MM.1S (cell line): ENCODE results near the gene MEGF6.

Experiments used
- DNase-seq: peaks from one replicate; pipeline ENCODE4 v3.0.0-alpha.2; 2015
- H2AFZ ChIP-seq: fragments of 300-600 bp; sonication (generic); 2 replicates; pipeline ENCODE4 v1.6.0; 2016; ENCODE audit warnings: antibody characterized with exemption, low read length
- H3F3A ChIP-seq: fragments of 300-600 bp; sonication (generic); 2 replicates; pipeline ENCODE4 v1.6.1; 2016; ENCODE audit warnings: mild to moderate bottlenecking, antibody characterized with exemption, low read length, moderate library complexity, mixed read lengths; ENCODE audit not compliant: insufficient read depth
- H3K27ac ChIP-seq: fragments of 300-600 bp; sonication (generic); 2 replicates; pipeline ENCODE4 v1.5.1; 2016; ENCODE audit warnings: mild to moderate bottlenecking, low read length
- H3K27me3 ChIP-seq: fragments of 300-600 bp; sonication (generic); replicated peaks from 2 replicates; pipeline ENCODE4 v1.6.0; 2016; ENCODE audit warnings: low read length; ENCODE audit not compliant: insufficient read depth
- H3K36me3 ChIP-seq: fragments of 300-600 bp; sonication (generic); replicated peaks from 2 replicates; pipeline ENCODE4 v1.6.1; 2016; ENCODE audit warnings: mild to moderate bottlenecking, low read length, mixed read lengths; ENCODE audit not compliant: insufficient read depth
- H3K4me1 ChIP-seq: fragments of 300-600 bp; sonication (generic); 2 replicates; pipeline ENCODE4 v1.6.1; 2016; ENCODE audit warnings: low read length, mixed read lengths
- H3K4me2 ChIP-seq: fragments of 300-600 bp; sonication (generic); 2 replicates; pipeline ENCODE4 v1.6.0; 2016; ENCODE audit warnings: low read depth, low read length
- H3K4me3 ChIP-seq: fragments of 300-600 bp; sonication (generic); 2 replicates; pipeline ENCODE4 v1.5.1; 2016; ENCODE audit warnings: low read length, mixed read lengths
- H3K79me2 ChIP-seq: fragments of 300-600 bp; sonication (generic); 2 replicates; pipeline ENCODE4 v1.6.1; 2016; ENCODE audit warnings: mixed run types, low read length, mixed read lengths
- H3K9ac ChIP-seq: fragments of 300-600 bp; sonication (generic); 2 replicates; pipeline ENCODE4 v1.6.1; 2016; ENCODE audit warnings: low read length, mixed read lengths
- H3K9me2 ChIP-seq: fragments of 300-600 bp; sonication (generic); replicated peaks from 2 replicates; pipeline ENCODE4 v1.6.1; 2016; ENCODE audit warnings: mild to moderate bottlenecking, low read length, mixed read lengths; ENCODE audit not compliant: insufficient read depth
- H3K9me3 ChIP-seq: fragments of 300-600 bp; sonication (generic); replicated peaks from 2 replicates; pipeline ENCODE4 v1.6.1; 2016; ENCODE audit warnings: mild to moderate bottlenecking, low read length, mixed read lengths; ENCODE audit not compliant: insufficient read depth
- H4K20me1 ChIP-seq: fragments of 300-600 bp; sonication (generic); 2 replicates; pipeline ENCODE4 v1.6.1; 2016; ENCODE audit warnings: mild to moderate bottlenecking, low read length, moderate library complexity, mixed read lengths; ENCODE audit not compliant: insufficient read depth
- EZH2 ChIP-seq: fragments of 300-600 bp; sonication (generic); optimal IDR thresholded peaks from 2 replicates; pipeline ENCODE3; 2017; ENCODE audit warnings: low read depth, mild to moderate bottlenecking, antibody characterized with exemption, low read length, mixed read lengths
- EZH2phosphoT487 ChIP-seq: fragments of 300-600 bp; sonication (generic); IDR thresholded peaks from 2 replicates; pipeline ENCODE4 v1.6.1; 2018; ENCODE audit warnings: antibody characterized with exemption, low read length
- TF ChIP-seq, protein P1 (sequence below): fragments of 300-600 bp; sonication (generic); IDR thresholded peaks from 2 replicates; pipeline ENCODE4 v1.5.1; 2016; ENCODE audit warnings: antibody characterized with exemption, low read length, mixed read lengths

MEGF6 gene

DNA sequence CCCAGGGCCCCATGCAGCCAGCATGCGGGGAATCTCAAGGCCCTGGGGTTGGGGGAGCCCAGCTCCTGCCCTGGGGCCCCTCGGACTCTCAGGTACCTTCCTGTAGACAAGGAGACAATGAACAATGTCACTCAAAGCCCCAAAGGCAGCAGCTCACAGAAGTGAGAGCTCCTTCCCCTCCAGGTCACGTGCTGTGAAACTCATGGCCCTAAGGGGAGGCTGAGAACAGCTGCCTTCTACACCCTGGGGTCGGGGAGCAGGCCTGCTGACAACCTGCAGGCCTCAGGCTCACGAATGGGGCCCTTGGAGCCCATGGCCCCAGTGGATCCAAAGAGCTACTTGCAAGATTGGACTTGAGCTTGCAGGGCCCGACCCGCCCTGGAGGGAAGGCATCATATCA, 3.2 kb downstream of the MEGF6 start:
- DNase-seq = no peak
- no peak overlapping the region for H3K4me3 ChIP-seq
- H3K27me3 ChIP-seq = peaks cover 96% of the 10 kb centered on the region
- no peak overlapping the region for H2AFZ ChIP-seq
- no peaks in the 10 kb centered on the region for H3F3A ChIP-seq
- H3K4me1 ChIP-seq = no peaks in the 10 kb centered on the region
- no peak overlapping the region for H3K4me2 ChIP-seq
- H3K79me2 ChIP-seq = no peaks in the 10 kb centered on the region
- H3K9me3 ChIP-seq = no peaks in the 10 kb centered on the region
- TF ChIP-seq EZH2phosphoT487 (no peak), EZH2 (no peak)
- TF ChIP-seq, protein P1, sequence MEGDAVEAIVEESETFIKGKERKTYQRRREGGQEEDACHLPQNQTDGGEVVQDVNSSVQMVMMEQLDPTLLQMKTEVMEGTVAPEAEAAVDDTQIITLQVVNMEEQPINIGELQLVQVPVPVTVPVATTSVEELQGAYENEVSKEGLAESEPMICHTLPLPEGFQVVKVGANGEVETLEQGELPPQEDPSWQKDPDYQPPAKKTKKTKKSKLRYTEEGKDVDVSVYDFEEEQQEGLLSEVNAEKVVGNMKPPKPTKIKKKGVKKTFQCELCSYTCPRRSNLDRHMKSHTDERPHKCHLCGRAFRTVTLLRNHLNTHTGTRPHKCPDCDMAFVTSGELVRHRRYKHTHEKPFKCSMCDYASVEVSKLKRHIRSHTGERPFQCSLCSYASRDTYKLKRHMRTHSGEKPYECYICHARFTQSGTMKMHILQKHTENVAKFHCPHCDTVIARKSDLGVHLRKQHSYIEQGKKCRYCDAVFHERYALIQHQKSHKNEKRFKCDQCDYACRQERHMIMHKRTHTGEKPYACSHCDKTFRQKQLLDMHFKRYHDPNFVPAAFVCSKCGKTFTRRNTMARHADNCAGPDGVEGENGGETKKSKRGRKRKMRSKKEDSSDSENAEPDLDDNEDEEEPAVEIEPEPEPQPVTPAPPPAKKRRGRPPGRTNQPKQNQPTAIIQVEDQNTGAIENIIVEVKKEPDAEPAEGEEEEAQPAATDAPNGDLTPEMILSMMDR = no peak
- no peaks in the 10 kb centered on the region for H3K36me3 ChIP-seq
- H4K20me1 ChIP-seq = no peaks in the 10 kb centered on the region
- no peak overlapping the region for H3K27ac ChIP-seq
- H3K9ac ChIP-seq = no peak overlapping the region
- no peaks in the 10 kb centered on the region for H3K9me2 ChIP-seq

DNA sequence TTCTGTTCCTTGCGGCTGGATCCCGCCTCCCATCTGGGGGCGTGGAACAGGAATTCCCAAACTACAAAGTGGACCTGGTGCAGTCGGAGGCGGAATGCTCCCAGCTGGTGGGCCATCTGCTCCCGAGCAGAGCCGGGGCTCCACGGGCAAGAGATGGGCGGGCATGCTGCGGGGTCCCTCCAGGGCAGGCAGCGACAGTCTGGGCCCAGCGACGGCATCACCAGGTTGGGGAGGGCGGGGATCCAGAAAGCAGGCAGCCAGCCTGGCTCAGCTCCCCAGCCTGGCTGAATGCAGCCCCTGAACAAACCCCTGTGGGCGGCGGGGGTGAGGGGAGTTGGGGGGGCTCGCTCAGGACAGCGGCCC, 3.6 kb downstream of the MEGF6 start:
- no peak overlapping the region for H3K4me2 ChIP-seq
- no peak overlapping the region for H3K4me3 ChIP-seq
- H3F3A ChIP-seq = no peaks in the 10 kb centered on the region
- no peaks in the 10 kb centered on the region for H3K9me2 ChIP-seq
- H3K36me3 ChIP-seq = no peaks in the 10 kb centered on the region
- no peaks in the 10 kb centered on the region for H3K9me3 ChIP-seq
- peaks cover 96% of the 10 kb centered on the region for H3K27me3 ChIP-seq
- TF ChIP-seq EZH2 (no peak), EZH2phosphoT487 (no peak)
- TF ChIP-seq, protein P1 = no peak
- H3K27ac ChIP-seq = no peak overlapping the region
- no peaks in the 10 kb centered on the region for H3K4me1 ChIP-seq
- H3K9ac ChIP-seq = no peak overlapping the region
- H3K79me2 ChIP-seq = no peaks in the 10 kb centered on the region
- no peaks in the 10 kb centered on the region for H4K20me1 ChIP-seq
- DNase-seq = no peak
- no peak overlapping the region for H2AFZ ChIP-seq

DNA sequence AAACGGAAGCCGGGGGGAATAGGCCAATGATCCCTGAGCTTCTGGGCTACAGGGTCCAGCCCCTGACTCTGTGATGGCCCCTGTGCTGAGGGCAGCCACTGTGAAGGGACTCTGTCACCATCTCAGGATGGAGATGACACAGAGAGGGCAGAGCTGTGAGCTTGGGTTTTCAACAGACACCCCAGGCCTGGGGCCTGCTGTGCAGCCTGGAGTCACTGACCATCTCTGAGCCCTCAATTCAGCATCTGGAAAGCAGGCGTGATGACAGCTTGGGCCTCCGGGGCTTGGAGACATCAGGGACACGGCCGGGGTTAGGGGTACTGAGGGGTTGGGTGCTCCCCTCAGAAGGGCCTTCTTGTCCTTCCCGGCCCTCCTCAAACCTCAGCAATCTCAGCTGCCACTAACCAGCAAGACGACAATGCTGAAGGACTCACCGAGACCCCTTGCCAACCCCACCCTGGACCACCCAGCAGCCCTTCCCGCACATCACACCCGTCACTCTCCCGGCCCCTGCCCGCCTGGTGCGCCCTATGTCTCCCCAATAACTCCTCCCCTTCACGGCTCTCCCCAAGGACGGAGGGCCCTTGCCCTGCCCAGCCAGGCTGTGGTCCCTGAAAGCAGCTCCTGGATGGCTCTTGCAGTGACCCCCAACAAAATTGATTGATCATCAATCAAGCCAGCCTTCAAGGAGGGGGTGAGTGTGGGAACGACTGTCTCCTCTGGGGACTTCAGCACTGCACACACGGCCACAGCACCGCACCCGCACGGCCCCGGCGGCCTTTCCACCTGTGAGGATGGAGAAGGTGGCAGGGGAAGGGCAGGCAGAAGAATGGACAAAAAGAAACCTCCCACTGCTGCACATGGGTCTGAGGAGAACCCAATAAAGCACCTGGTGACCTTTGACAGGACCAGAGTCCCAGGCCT, 4.3 kb downstream of the MEGF6 start:
- Histone ChIP-seq H3K9ac (no peak overlapping the region), H3K27ac (no peak overlapping the region), H3K4me2 (no peak overlapping the region), H3K36me3 (no peaks in the 10 kb centered on the region), H3K4me3 (no peak overlapping the region), H3K9me3 (no peaks in the 10 kb centered on the region), H2AFZ (no peak overlapping the region), H3K4me1 (no peaks in the 10 kb centered on the region), H4K20me1 (no peaks in the 10 kb centered on the region), H3K9me2 (no peaks in the 10 kb centered on the region), H3F3A (no peaks in the 10 kb centered on the region), H3K27me3 (peaks cover 96% of the 10 kb centered on the region), H3K79me2 (no peaks in the 10 kb centered on the region)
- TF ChIP-seq, protein P1 = no peak
- TF ChIP-seq EZH2 (no peak), EZH2phosphoT487 (no peak)
- no peak for DNase-seq
